ENCODE results near the gene TBC1D14.
"Not testable (repeated sequence)": the region's sequence is repeated elsewhere in the genome, so short reads cannot be mapped to it uniquely, and the experiment has no call there.

Gene TBC1D14

GRCh38 chr4:6896035-6896434 is 13.6 kb upstream of the TBC1D14 start:
- no peaks in the 10 kb centered on the region for H3K9me3 Mint-ChIP-seq
- H3K36me3 Mint-ChIP-seq: peaks cover 11% of the 10 kb centered on the region
- H3K4me1 Mint-ChIP-seq: peaks cover 50% of the 10 kb centered on the region
- ATAC-seq: no peak
- no peak overlapping the region for H3K4me3 Mint-ChIP-seq
- no peak for DNase-seq (ENCODE audit: low spot score in 2 of 2)
- no peak overlapping the region for H3K27ac Mint-ChIP-seq

- Mint-ChIP-seq H3K27ac (peak overlapping the region; percentile 96), H3K4me1 (peaks cover 37% of the 10 kb centered on the region), H3K4me3 (peak overlapping the region; percentile 68), H3K36me3 (peaks cover 11% of the 10 kb centered on the region), H3K9me3 (no peaks in the 10 kb centered on the region)
- DNase-seq (ENCODE audit: low spot score in 2 of 2): no peak
- ATAC-seq: no peak
Measured at GRCh38 chr4:6898763-6899162, 10.9 kb upstream of the TBC1D14 start.

- Mint-ChIP-seq H3K36me3 (peaks cover 11% of the 10 kb centered on the region), H3K9me3 (no peaks in the 10 kb centered on the region), H3K4me3 (peak overlapping the region; percentile 68), H3K27ac (peak overlapping the region; percentile 96), H3K4me1 (peaks cover 47% of the 10 kb centered on the region)
- no peak for ATAC-seq
- no peak for DNase-seq (ENCODE audit: low spot score in 2 of 2)
Measured at GRCh38 chr4:6900181-6900812, 9.3 kb upstream of the TBC1D14 start.

- peak overlapping the region; percentile 96 for H3K27ac Mint-ChIP-seq
- ATAC-seq (no peak), DNase-seq (ENCODE audit: low spot score in 2 of 2) (no peak)
- H3K9me3 Mint-ChIP-seq: no peaks in the 10 kb centered on the region
- peaks cover 11% of the 10 kb centered on the region for H3K36me3 Mint-ChIP-seq
- peak overlapping the region; percentile 68 for H3K4me3 Mint-ChIP-seq
- H3K4me1 Mint-ChIP-seq: peaks cover 47% of the 10 kb centered on the region
Measured at GRCh38 chr4:6900956-6901355, 8.7 kb upstream of the TBC1D14 start.

- Mint-ChIP-seq H3K27ac (peak overlapping the region; percentile 96), H3K4me3 (peak overlapping the region; percentile 68), H3K36me3 (peaks cover 11% of the 10 kb centered on the region), H3K9me3 (no peaks in the 10 kb centered on the region), H3K4me1 (peaks cover 47% of the 10 kb centered on the region)
- DNase-seq (ENCODE audit: low spot score in 2 of 2) (no peak), ATAC-seq (no peak)
Measured at GRCh38 chr4:6901669-6902317, 7.8 kb upstream of the TBC1D14 start.

GRCh38 chr4:6902318-6903042 is 7.1 kb upstream of the TBC1D14 start:
- peak overlapping the region; percentile 8 for H3K27ac Mint-ChIP-seq
- ATAC-seq: no peak
- H3K36me3 Mint-ChIP-seq: peaks cover 11% of the 10 kb centered on the region
- peaks cover 50% of the 10 kb centered on the region for H3K4me1 Mint-ChIP-seq
- no peaks in the 10 kb centered on the region for H3K9me3 Mint-ChIP-seq
- no peak for DNase-seq (ENCODE audit: low spot score in 2 of 2)
- H3K4me3 Mint-ChIP-seq: no peak overlapping the region

- DNase-seq (ENCODE audit: low spot score in 2 of 2): no peak
- no peak overlapping the region for H3K4me3 Mint-ChIP-seq
- ATAC-seq: no peak
- peaks cover 6% of the 10 kb centered on the region for H3K36me3 Mint-ChIP-seq
- H3K9me3 Mint-ChIP-seq: no peaks in the 10 kb centered on the region
- H3K27ac Mint-ChIP-seq: peak overlapping the region; percentile 81
- H3K4me1 Mint-ChIP-seq: peaks cover 49% of the 10 kb centered on the region
Measured at GRCh38 chr4:6905516-6906445, 3.8 kb upstream of the TBC1D14 start.

GRCh38 chr4:6906486-6906885 is 3.1 kb upstream of the TBC1D14 start:
- not testable (repeated sequence) for H3K36me3 Mint-ChIP-seq; H3K9me3 Mint-ChIP-seq; ATAC-seq; H3K4me3 Mint-ChIP-seq; DNase-seq (ENCODE audit: low spot score in 2 of 2); H3K27ac Mint-ChIP-seq
- H3K4me1 Mint-ChIP-seq: peaks cover 49% of the 10 kb centered on the region

- ATAC-seq (no peak), DNase-seq (ENCODE audit: low spot score in 2 of 2) (no peak)
- Mint-ChIP-seq H3K27ac (no peak overlapping the region), H3K4me3 (peak overlapping the region; percentile 33), H3K36me3 (peaks cover 6% of the 10 kb centered on the region), H3K4me1 (peaks cover 52% of the 10 kb centered on the region), H3K9me3 (no peaks in the 10 kb centered on the region)
Measured at GRCh38 chr4:6907658-6908191, 1.9 kb upstream of the TBC1D14 start.

- H3K4me1 Mint-ChIP-seq: peaks cover 59% of the 10 kb centered on the region
- peaks cover 6% of the 10 kb centered on the region for H3K36me3 Mint-ChIP-seq
Measured at GRCh38 chr4:6908432-6909112, 1.1 kb upstream of the TBC1D14 start.

GRCh38 chr4:6909970-6910339 is 329 bp downstream of the TBC1D14 start:
- H3K36me3 Mint-ChIP-seq: peaks cover 6% of the 10 kb centered on the region
- DNase-seq (ENCODE audit: low spot score in 2 of 2) (no peak), ATAC-seq (peak; percentile 59)
- peak overlapping the region; percentile 94 for H3K4me3 Mint-ChIP-seq
- peak overlapping the region; percentile 95 for H3K27ac Mint-ChIP-seq
- peaks cover 55% of the 10 kb centered on the region for H3K4me1 Mint-ChIP-seq
- H3K9me3 Mint-ChIP-seq: no peaks in the 10 kb centered on the region

More at GRCh38 chr4:6908432-6909112, 1.1 kb upstream of the TBC1D14 start:
- DNase-seq (ENCODE audit: low spot score in 2 of 2) (no peak), ATAC-seq (no peak)
- Mint-ChIP-seq H3K9me3 (no peaks in the 10 kb centered on the region), H3K4me3 (peak overlapping the region; percentile 94), H3K27ac (peak overlapping the region; percentile 88)

GRCh38 chr4:6910340-6910959 is 824 bp downstream of the TBC1D14 start:
- H3K36me3 Mint-ChIP-seq: peaks cover 6% of the 10 kb centered on the region
- no peak for ATAC-seq
- no peak for DNase-seq (ENCODE audit: low spot score in 2 of 2)
- H3K9me3 Mint-ChIP-seq: no peaks in the 10 kb centered on the region
- peak overlapping the region; percentile 94 for H3K4me3 Mint-ChIP-seq
- H3K4me1 Mint-ChIP-seq: peaks cover 58% of the 10 kb centered on the region
- H3K27ac Mint-ChIP-seq: peak overlapping the region; percentile 95

- Mint-ChIP-seq H3K4me3 (peak overlapping the region; percentile 94), H3K9me3 (no peaks in the 10 kb centered on the region), H3K36me3 (peaks cover 6% of the 10 kb centered on the region), H3K4me1 (peaks cover 66% of the 10 kb centered on the region), H3K27ac (peak overlapping the region; percentile 95)
- ATAC-seq: no peak
- DNase-seq (ENCODE audit: low spot score in 2 of 2): no peak
Measured at GRCh38 chr4:6910960-6911874, 1.6 kb downstream of the TBC1D14 start.

All from stimulated activated effector memory CD8-positive, alpha-beta T cell treated with anti-CD3 and anti-CD28 coated beads, Interleukin-12 subunit alpha, Interleukin-12 subunit beta, amount 100 ng/mL, for 72 hours (primary cell).